GM12801 (cell line): Measurements from ENCODE around the gene NTPCR.

Source experiments
- CTCF ChIP-seq: IDR thresholded peaks from one replicate; pipeline ENCODE4 v1.5.1; 2011; ENCODE audit warnings: control low read depth; ENCODE audit not compliant: insufficient read length; ENCODE audit errors: extremely low read depth

NTPCR gene

GRCh38 chr1:233010146-233010545 is 59.7 kb downstream of the NTPCR start:
- TF ChIP-seq CTCF, result no peak

- no peak for TF ChIP-seq CTCF
Measured at GRCh38 chr1:233012021-233012420, 61.6 kb downstream of the NTPCR start.

GRCh38 chr1:233015965-233016364 is 65.6 kb downstream of the NTPCR start:
- TF ChIP-seq CTCF, result no peak

GRCh38 chr1:233016798-233017197 is 66.4 kb downstream of the NTPCR start:
- TF ChIP-seq CTCF, result no peak

GRCh38 chr1:233019083-233019482 is 68.7 kb downstream of the NTPCR start:
- no peak for TF ChIP-seq CTCF

GRCh38 chr1:233019778-233020325 is 69.4 kb downstream of the NTPCR start:
- no peak for TF ChIP-seq CTCF

GRCh38 chr1:233020426-233020825 is 70.0 kb downstream of the NTPCR start:
- no peak for TF ChIP-seq CTCF

- TF ChIP-seq CTCF, result no peak
Measured at GRCh38 chr1:233022246-233022645, 71.8 kb downstream of the NTPCR start.
